ENCODE data around the gene RAB12.

RAB12 gene

GRCh38 chr18:8654503-8655451 lies 45.5 kb downstream of the RAB12 start:
- peak; percentile 21 for DNase-seq

GRCh38 chr18:8656232-8656631 lies 47.0 kb downstream of the RAB12 start:
- DNase-seq = no peak

GRCh38 chr18:8657050-8657820 lies 48.0 kb downstream of the RAB12 start:
- no peak for DNase-seq

GRCh38 chr18:8657873-8658470 lies 48.7 kb downstream of the RAB12 start:
- DNase-seq = no peak

GRCh38 chr18:8658858-8659485 lies 49.7 kb downstream of the RAB12 start:
- no peak for DNase-seq

- no peak for DNase-seq
These were observed 50.5 kb downstream of the RAB12 start for GRCh38 chr18:8659609-8660242.

- no peak for DNase-seq
These were observed 51.1 kb downstream of the RAB12 start for GRCh38 chr18:8660316-8660715.

GRCh38 chr18:8661754-8662559 lies 52.7 kb downstream of the RAB12 start:
- DNase-seq = no peak

GRCh38 chr18:8662560-8663255 lies 53.5 kb downstream of the RAB12 start:
- no peak for DNase-seq

GRCh38 chr18:8667846-8668245 lies 58.6 kb downstream of the RAB12 start:
- no peak for DNase-seq

GRCh38 chr18:8668381-8668780 lies 59.1 kb downstream of the RAB12 start:
- DNase-seq = no peak

- DNase-seq = no peak
These were observed 60.3 kb downstream of the RAB12 start for GRCh38 chr18:8669571-8669970.

- DNase-seq = no peak
These were observed 64.3 kb downstream of the RAB12 start for GRCh38 chr18:8673256-8674209.

- DNase-seq = no peak
These were observed 65.8 kb downstream of the RAB12 start for GRCh38 chr18:8675057-8675456.

GRCh38 chr18:8681196-8681595 lies 72.0 kb downstream of the RAB12 start:
- no peak for DNase-seq

GRCh38 chr18:8684577-8684976 lies 75.3 kb downstream of the RAB12 start:
- DNase-seq = no peak

- DNase-seq = no peak
These were observed 76.1 kb downstream of the RAB12 start for GRCh38 chr18:8685141-8685913.

GRCh38 chr18:8685914-8686216 lies 76.6 kb downstream of the RAB12 start:
- no peak for DNase-seq

GRCh38 chr18:8686611-8687010 lies 77.4 kb downstream of the RAB12 start:
- DNase-seq = no peak

Measured in activated CD4-positive, alpha-beta T cell treated with anti-CD3 and anti-CD28 coated beads, Interleukin-10, Interleukin-2, amounts not matched to agents 100 ng/mL and 50 ng/mL, durations not matched to agents 16 hours and 8 hours (primary cell).